ENCODE results near the gene CEP97.
"Not testable (repeated sequence)": the region's sequence is repeated elsewhere in the genome, so short reads cannot be mapped to it uniquely, and the experiment has no call there.

CEP97 gene, protein sequence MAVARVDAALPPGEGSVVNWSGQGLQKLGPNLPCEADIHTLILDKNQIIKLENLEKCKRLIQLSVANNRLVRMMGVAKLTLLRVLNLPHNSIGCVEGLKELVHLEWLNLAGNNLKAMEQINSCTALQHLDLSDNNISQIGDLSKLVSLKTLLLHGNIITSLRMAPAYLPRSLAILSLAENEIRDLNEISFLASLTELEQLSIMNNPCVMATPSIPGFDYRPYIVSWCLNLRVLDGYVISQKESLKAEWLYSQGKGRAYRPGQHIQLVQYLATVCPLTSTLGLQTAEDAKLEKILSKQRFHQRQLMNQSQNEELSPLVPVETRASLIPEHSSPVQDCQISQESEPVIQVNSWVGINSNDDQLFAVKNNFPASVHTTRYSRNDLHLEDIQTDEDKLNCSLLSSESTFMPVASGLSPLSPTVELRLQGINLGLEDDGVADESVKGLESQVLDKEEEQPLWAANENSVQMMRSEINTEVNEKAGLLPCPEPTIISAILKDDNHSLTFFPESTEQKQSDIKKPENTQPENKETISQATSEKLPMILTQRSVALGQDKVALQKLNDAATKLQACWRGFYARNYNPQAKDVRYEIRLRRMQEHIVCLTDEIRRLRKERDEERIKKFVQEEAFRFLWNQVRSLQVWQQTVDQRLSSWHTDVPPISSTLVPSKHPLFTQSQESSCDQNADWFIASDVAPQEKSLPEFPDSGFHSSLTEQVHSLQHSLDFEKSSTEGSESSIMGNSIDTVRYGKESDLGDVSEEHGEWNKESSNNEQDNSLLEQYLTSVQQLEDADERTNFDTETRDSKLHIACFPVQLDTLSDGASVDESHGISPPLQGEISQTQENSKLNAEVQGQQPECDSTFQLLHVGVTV

DNA sequence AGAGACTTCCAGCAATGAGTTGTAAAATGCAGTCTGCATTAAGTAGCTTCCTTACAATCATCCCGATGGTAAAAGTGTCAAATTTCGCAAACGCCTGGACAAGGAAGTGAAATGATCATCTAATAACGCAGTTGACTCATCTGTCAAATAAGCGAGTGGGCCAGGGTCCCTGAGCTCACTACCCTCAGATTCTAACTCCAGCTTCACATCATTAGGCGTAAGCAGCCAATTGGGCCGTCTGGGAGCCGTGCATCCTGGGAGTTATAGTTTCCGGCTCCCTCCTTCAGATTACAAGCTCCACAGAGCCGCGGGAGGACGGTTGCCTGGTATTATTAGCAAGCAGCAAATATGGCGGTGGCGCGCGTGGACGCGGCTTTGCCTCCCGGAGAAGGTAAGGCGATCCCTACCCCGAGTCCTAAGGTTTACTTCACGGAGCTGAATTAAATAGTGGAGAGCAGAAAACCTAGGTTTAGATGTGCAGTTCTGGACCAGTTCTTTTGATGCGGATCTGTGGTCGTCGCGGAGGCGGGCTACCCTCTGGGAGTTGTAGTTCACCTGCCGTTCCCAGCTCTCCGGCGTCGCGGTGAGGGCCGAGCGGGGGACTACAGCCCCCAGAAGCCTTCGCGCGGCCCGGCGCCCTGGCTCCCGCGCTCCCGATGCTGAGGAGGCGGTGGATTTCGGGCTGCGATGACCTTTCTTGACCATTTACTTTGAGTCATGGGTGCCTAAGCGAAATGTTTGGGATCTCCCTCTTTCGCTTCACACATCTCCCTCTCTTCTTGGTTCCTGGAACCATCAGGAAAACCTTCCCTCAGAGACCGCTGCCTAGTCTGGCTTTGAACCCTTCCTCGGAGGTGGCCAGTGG lies at the start of gene CEP97:
CEP97 (plus strand) TSS at position 286 of the 865 bp plus-strand sequence; CDS start at position 349, 63 bp downstream.
- peak; percentile 77 for DNase-seq (ENCODE audit: low read depth)

DNA sequence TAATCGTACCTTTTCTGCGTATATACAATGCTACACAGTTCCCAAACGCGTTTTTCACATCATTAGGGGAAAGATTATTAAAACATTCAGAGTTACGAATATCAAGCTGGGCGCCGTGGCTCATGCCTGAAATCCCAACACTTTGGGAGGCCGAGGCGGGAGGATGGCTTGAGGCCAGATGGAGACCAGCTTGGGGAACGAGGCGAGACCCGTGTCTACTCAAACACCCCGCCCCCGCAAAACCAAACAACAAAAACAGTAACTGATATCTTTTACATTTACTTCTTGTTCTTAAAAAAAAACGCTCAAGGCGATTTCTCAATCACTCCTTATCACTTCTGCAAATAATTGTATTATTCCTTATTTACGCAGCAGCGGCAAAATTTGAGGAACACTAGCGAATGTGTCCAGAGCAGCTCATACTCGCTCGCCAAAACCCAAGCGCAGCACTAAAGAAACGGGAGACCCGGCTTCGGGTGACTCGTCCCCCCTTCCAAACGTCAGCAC lies 48.7 kb upstream of the CEP97 start:
- no peak for DNase-seq (ENCODE audit: low read depth)

DNA sequence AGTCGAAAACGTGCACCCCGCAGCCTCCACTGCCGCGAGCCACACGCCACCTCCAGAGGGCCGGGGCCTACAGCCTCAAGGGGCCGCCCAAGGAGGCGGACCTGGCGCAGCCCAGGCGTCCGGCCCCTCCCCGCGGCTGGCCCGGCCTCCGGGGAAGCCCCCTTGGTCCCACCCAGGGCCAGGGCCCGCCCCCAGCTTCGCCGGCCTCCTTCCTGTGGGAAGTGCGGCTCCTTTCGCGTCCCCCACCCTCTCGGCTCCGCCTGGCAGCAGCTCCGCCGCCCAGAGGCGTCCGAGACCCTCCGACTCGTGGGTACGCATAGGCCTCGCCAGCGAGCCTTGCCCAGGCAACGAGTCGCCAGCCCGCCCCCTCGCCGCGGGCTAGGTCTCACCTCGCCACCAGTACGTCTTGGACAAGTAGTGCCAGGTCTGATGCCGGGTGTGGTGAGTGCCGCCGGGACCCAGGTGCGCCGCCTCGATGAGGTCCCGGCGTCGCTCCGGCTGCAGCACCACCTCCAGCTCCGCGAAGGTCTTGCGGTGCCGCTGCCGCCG lies 48.1 kb upstream of the CEP97 start:
- peak; percentile 94 for DNase-seq (ENCODE audit: low read depth)

DNA sequence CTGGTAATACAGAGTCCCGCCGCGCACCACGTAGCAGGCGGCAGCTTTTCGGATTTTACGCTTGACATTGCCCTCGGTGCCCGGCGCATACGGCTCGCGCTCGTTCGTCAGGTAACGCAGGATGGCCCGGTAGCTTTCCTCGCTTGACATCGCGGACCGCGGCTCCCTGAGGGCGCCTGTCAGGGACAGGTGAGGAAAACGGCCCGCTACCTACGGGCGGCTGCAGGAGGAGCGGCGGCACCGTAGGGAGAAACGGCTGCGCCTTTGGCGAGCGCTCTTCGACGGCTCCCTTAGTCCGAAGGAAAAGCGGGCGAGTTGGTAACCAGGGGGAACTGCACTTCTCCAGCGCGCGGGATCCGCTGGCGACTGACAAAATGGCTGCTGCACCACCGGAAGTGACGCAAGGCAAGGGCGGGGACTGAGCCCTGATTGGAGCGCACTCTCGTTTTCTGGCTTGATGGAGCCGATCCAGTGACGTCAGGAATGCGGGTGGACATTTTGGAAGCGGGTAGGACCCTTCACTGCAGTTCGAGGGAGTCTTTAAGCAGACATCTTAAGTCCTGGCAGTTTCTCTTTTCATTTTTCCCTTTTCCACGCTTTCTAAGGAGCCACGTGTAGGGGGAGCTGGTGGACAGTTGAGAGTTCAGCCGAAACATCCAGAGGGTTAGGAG lies 47.5 kb upstream of the CEP97 start, which contains the start of gene ZBTB11:
ZBTB11 (minus strand) TSS at position 368 of the 671 bp plus-strand sequence; CDS start at position 150, 218 bp downstream.
- DNase-seq (ENCODE audit: low read depth): peak; percentile 99

DNA sequence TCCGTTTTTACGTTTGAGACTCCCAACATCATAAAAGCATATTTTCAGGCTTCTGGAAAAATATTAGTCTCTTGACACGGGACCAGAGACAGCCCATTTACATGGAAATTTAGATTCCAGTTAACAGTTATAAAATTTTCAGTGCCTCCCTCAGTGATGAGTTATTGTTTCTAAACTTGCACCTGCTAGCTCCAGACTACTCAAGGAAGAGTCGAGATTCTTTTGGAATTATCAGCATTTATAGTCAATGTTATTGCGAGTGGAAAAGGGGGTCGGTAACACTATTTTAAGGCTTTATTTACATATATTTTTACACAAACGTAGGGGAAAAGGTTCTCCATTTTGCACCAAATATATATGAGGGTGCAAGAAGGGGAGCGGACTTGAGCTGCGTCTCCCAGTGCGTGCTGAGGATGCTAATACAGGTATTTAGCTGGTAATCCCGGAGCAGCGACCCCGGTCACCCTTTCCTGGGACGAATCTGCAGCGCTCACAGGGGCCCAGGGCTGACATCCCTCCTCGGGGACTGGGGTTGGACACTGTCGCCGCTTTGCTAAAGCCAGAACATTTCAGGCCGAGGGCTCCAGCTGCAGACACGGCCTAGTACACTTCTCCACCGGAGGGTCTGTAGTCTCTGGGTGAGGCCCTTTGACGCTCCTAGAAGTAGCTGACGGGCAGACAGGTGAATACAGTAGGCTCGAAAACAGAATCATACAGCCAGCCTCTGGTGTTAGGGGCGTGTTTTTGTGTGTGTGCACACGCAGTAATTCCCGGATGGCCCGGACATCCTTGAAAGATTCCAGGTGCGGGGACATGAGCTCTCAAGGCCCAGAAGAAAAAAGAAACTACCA lies 46.8 kb upstream of the CEP97 start:
- DNase-seq (ENCODE audit: low read depth): no peak

DNA sequence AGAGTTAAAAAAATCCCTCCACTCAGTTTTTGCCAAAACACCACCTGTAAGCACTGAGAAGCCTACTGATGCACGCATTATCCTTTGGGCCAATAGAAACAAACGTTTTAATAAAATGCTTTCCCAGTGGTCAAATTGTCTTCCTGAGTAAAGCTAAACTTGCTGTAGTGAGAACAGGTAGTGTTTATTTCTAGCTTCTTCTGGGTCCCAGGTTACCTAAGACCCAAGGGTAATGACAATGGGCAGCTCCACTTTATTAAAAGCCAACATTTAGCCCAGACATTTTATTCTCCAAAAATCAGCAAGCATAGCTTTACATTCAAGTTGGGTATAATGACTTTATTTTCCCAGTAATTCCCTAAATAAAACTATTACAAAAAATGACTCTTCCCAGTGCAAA lies 45.6 kb upstream of the CEP97 start:
- DNase-seq (ENCODE audit: low read depth): not testable (repeated sequence)

DNA sequence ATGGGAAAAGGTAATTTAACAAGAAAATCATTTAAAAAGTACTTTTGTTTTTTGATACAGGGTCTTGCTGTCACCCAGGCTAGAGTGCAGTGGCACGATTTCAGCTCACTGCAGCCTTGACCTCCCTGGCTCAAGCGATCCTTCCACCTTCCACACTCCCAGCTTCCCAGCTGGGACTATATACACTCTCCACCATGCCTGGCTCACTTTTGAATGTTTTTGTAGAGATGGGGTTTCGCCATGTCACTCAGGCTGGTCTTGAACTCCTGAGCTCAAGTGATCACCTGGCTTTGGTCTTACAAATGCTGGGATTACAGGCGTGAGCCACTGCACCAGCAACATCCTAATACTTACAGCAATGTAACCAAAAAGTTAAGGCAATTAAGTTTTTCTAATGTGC lies 43.9 kb upstream of the CEP97 start:
- no peak for DNase-seq (ENCODE audit: low read depth)

DNA sequence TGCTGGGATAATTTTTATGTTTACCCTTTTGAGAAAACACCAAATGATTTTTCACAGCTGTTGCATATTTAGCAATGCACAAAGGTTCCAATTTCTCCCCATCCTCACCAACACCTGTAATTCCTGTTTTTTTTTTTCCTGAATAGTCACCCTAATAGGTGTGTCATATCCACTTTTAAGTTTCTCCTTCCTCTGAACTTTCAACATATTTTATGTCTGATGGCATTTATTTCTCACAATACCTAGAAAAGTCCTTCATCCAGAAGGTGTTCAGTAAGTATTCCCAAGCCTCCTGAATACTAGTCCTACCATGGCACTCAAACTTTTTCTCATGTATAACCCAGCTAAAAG lies 39.4 kb upstream of the CEP97 start:
- DNase-seq (ENCODE audit: low read depth): no peak

DNA sequence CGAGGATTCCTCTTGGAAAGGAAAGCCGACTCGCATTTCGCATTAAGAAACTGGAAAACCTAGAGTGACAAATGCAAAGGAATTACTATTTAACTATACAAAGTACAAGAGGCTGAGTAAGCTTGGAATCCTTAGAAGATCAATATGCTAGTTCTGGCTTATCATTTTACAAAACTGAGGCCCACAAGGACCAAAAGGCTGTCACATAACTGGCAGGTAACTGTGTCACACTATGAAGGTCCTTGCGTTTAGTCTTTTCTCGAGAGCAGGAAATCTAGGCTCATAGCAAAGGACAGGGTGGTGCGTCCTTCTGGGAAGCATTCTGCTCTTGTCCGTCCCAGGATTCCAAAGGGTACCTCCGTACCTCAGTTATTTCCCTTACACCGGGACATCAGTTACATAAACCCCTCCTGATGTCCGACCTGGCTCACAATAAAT lies 38.5 kb upstream of the CEP97 start:
- DNase-seq (ENCODE audit: low read depth): no peak

DNA sequence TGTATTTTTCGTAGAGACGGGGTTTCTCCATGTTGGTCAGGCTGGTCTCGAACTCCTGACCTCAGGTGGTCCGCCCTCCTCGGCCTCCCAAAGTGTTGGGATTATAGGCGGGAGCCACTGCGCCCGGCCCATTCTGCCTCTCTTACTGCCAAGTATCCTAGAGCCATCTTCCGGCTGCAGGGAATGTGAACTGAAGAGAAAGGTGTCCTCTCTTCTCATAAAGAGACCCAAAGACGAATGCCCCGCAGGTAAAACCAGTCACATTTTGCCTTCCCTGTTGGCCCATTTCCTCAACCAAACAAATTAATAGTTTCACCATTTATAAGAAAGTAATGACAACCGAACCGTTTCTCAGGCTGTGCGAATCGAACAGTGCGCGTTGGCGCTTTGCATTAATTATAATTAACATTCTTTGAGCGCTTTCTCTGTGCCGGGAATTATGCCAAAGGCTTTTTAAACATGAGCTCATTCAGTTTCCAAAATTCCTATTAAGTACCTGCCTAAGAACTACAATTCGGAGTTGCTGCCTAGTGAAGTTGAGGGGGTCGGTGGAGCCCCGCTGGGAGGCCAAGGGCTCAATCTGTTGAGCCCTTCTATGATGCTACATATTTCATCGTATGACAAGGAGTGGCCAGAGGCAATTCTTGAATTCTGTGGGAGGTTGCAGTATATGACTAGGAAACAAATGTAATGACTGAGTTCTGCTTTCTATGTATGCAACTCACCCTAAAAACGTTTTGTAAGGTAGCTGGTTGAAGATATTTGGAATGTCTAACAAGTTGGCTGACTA lies 37.1 kb upstream of the CEP97 start:
- DNase-seq (ENCODE audit: low read depth): no peak

DNA sequence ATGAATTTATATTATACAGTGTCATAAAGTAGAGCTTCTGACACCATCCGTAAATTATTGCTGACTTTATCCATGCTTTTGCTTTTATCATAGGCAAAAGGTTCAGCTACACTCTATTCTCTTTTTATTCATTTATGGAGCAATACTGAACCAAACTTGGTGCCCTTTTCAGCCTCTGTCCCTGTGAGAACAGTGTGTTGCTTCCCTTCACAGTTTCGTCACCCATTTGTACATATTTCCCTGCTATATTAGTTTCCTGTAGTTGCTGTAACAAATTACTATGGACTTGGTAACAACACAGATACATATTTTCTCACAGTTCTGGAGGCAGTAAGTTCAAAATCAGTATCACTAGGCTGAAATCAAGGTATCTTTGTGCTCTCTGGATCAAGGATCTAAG lies 35.1 kb upstream of the CEP97 start:
- no peak for DNase-seq (ENCODE audit: low read depth)

DNA sequence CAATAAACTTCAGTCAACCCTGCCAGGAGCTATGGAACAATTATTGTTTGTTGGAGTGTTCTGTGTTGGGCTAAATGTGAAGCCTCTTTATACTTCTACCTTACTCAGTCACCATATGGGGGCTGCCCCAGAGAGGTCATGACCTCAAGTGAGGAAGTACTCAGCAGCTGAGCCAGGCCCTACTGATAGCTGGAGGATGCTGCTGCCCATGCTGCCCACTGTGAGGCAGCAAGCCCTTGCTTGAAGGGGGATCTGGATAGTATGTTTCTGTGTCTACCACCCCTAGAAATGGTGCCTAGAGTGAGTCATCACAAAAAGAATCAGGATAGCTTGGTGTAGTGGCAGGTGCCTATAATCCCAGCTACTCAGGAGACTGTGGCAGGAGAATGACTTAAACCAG lies 33.4 kb upstream of the CEP97 start:
- DNase-seq (ENCODE audit: low read depth): no peak

DNA sequence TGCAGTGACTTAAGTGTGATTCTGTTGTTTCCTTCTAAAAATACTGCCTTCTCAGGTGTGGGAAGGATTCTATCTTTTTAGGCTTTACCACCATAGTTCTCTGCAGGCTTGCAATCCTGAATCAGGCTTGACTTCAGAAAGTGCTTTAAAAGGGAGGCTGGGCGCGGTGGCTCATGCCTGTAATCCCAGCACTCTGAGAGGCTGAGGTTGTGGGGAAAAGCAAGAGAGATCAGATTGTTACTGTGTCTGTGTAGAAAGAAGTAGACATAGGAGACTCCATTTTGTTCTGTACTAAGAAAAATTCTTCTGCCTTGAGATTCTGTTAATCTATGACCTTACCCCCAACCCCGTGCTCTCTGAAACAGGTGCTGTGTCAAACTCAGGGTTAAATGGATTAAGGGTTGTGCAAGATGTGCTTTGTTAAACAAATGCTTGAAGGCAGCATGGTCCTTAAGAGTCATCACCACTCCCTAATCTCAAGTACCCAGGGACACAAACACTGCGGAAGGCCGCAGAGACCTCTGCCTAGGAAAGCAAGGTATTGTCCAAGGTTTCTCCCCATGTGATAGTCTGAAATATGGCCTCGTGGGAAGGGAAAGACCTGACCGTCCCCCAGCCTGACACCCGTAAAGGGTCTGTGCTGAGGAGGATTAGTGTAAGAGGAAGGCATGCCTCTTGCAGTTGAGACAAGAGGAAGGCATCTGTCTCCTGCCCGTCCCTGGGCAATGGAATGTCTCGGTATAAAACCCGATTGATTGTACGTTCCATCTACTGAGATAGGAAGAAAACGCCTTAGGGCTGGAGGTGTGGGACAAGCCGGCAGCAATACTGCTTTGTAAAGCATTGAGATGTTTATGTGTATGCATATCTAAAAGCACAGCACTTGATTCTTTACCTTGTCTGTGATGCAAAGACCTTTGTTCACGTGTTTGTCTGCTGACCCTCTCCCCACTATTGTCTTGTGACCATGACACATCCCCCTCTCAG lies 32.4 kb upstream of the CEP97 start:
- not testable (repeated sequence) for DNase-seq (ENCODE audit: low read depth)

DNA sequence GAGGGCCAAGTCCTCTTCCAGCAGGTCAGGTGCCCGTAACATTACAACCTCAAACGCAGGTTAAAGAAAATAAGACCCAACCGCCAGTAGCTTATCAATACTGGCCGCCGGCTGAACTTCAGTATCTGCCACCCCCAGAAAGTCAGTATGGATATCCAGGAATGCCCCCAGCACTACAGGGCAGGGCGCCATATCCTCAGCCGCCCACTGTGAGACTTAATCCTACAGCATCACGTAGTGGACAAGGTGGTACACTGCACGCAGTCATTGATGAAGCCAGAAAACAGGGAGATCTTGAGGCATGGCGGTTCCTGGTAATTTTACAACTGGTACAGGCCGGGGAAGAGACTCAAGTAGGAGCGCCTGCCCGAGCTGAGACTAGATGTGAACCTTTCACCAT lies 30.9 kb upstream of the CEP97 start:
- not testable (repeated sequence) for DNase-seq (ENCODE audit: low read depth)

DNA sequence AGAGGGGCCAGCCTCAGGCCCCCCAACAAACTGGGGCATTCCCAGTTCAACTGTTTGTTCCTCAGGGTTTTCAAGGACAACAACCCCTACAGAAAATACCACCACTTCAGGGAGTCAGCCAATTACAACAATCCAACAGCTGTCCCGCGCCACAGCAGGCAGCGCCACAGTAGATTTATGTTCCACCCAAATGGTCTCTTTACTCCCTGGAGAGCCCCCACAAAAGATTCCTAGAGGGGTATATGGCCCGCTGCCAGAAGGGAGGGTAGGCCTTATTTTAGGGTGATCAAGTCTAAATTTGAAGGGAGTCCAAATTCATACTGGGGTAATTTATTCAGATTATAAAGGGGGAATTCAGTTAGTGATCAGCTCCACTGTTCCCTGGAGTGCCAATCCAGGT lies 29.6 kb upstream of the CEP97 start:
- DNase-seq (ENCODE audit: low read depth): not testable (repeated sequence)

DNA sequence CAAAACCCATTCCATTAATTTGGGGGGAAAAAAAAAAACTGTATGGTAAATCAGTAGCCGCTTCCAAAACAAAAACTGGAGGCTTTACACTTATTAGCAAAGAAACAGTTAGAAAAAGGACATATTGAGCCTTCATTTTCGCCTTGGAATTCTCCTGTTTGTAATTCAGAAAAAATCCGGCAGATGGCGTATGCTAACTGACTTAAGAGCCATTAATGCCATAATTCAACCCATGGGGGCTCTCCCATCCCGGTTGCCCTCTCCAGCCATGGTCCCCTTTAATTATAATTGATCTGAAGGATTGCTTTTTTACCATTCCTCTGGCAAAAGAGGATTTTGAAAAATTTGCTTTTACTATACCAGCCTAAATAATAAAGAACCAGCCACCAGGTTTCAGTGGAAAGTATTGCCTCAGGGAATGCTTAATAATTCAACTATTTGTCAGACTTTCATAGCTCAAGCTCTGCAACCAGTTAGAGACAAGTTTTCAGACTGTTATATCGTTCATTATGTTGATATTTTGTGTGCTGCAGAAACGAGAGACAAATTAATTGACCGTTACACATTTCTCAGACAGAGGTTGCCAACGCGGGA lies 28.5 kb upstream of the CEP97 start:
- no peak for DNase-seq (ENCODE audit: low read depth)
